AML-193 (cell line): Measurements from ENCODE around the gene MYRIP.
A peak's percentile ranks its signal among the peaks of the same experiment; 100 is the strongest.
"Not testable (repeated sequence)": the region's sequence is repeated elsewhere in the genome, so short reads cannot be mapped to it uniquely, and the experiment has no call there.

Experiments
- DNase-seq, 2 experiments: peaks; one replicate each; lab custom pipeline; 2025; lab: John Stamatoyannopoulos, UW

Gene MYRIP

GRCh38 chr3:40237889-40238571 lies 428.6 kb downstream of the MYRIP start:
- DNase-seq, result no peak

- no peak for DNase-seq
Observed at GRCh38 chr3:40240921-40241320, 431.5 kb downstream of the MYRIP start.

GRCh38 chr3:40242216-40242615 lies 432.8 kb downstream of the MYRIP start:
- DNase-seq, result no peak

GRCh38 chr3:40242638-40243037 lies 433.2 kb downstream of the MYRIP start:
- no peak for DNase-seq

GRCh38 chr3:40243056-40243455 lies 433.6 kb downstream of the MYRIP start:
- DNase-seq, result no peak

GRCh38 chr3:40247714-40248454 lies 438.5 kb downstream of the MYRIP start:
- no peak for DNase-seq

GRCh38 chr3:40248591-40248990 lies 439.2 kb downstream of the MYRIP start:
- no peak for DNase-seq

- no peak for DNase-seq
Observed at GRCh38 chr3:40249168-40249567, 439.8 kb downstream of the MYRIP start.

GRCh38 chr3:40254491-40254890 lies 445.1 kb downstream of the MYRIP start:
- DNase-seq, result no peak

- no peak for DNase-seq
Observed at GRCh38 chr3:40254891-40255290, 445.5 kb downstream of the MYRIP start.

- DNase-seq, result no peak
Observed at GRCh38 chr3:40255532-40255931, 446.1 kb downstream of the MYRIP start.

GRCh38 chr3:40258064-40258463 lies 448.7 kb downstream of the MYRIP start:
- DNase-seq, result no peak

GRCh38 chr3:40258555-40258954 lies 449.1 kb downstream of the MYRIP start:
- peak; percentile 94 to 95 for DNase-seq

- DNase-seq, result no peak
Observed at GRCh38 chr3:40262331-40262730, 452.9 kb downstream of the MYRIP start.

GRCh38 chr3:40264451-40264850 lies 455.0 kb downstream of the MYRIP start:
- no peak for DNase-seq

- no peak for DNase-seq
Observed at GRCh38 chr3:40265181-40265580, 455.8 kb downstream of the MYRIP start.

GRCh38 chr3:40267937-40268724 lies 458.7 kb downstream of the MYRIP start:
- DNase-seq, result no peak

- DNase-seq, result no peak
Observed at GRCh38 chr3:40268802-40269524, 459.6 kb downstream of the MYRIP start.

GRCh38 chr3:40278791-40279190 lies 469.4 kb downstream of the MYRIP start:
- no peak for DNase-seq

GRCh38 chr3:40281995-40282394 lies 472.6 kb downstream of the MYRIP start:
- no peak for DNase-seq

- not testable (repeated sequence) for DNase-seq
Observed at GRCh38 chr3:40283057-40283456, 473.6 kb downstream of the MYRIP start.

GRCh38 chr3:40287248-40287647 lies 477.8 kb downstream of the MYRIP start:
- no peak for DNase-seq
